ENCODE measurements around the gene MARK3. TPM values are rescaled to one million over a fixed set of nuclear protein-coding genes. Genes with fewer than 3 reads are reported as not detected.

Gene MARK3
- total RNA-seq, 1 experiment from 2014 or later, result 72.5 TPM

GRCh38 chr14:103433916-103434563 lies 48.8 kb downstream of the MARK3 start:
- Histone ChIP-seq H2AFZ (ENCODE audit: low read depth, low read length, poor library complexity, severe bottlenecking) (no peak overlapping the region), H3K4me2 (ENCODE audit: low read length) (no peak overlapping the region), H3K9me2 (ENCODE audit: insufficient read depth) (no peaks in the 10 kb centered on the region), H3K27ac (ENCODE audit: low read depth, low read length) (no peak overlapping the region), H4K20me1 (ENCODE audit: insufficient read depth) (peaks cover 10% of the 10 kb centered on the region; the same call in 1 of the 2 replicates), H3K4me1 (ENCODE audit: control insufficient read depth in 1 of 2, insufficient read depth in 2 of 2, low read length in 2 of 2) (peaks cover 0 to 8% of the 10 kb centered on the region in 2 experiments; a peak in 1 of 4 replicates), H3K36me3 (ENCODE audit: control insufficient read depth in 1 of 2, insufficient read depth in 2 of 2, low read length in 2 of 2) (peaks cover 3 to 10% of the 10 kb centered on the region in 2 experiments; a peak in 2 of 4 replicates), H3K27me3 (ENCODE audit: insufficient read depth, low read length) (no peaks in the 10 kb centered on the region), H3K9me3 (ENCODE audit: control insufficient read depth in 1 of 2, insufficient read depth in 1 of 2, low read depth in 1 of 2, low read length in 2 of 2) (no peaks in the 10 kb centered on the region), H3K4me3 (replicated peaks in 1 of 2; ENCODE audit: low read depth in 1 of 2, low read length in 2 of 2) (no peak overlapping the region), H3K79me2 (ENCODE audit: insufficient read depth, low read length) (peaks cover 88% of the 10 kb centered on the region), H3K9ac (ENCODE audit: low read length) (no peak overlapping the region)
- ChIA-PET POLR2A (no interaction called here), RAD21 (ENCODE audit: low non-redundant PET in 1 of 2, low total read pairs in 2 of 2, uncharacterized antibody in 2 of 2, unreplicated experiment in 2 of 2) (no interaction called here), CTCF (no interaction called here)
- ATAC-seq (no peak), DNase-seq (ENCODE audit: low read depth, low spot score) (no peak)
- no peak for TF ChIP-seq MAX (IDR thresholded peaks at IDR 0.05)
- no peak for TF ChIP-seq EZH2phosphoT487 (IDR thresholded peaks at IDR 0.05; ENCODE audit: borderline replicate concordance)
- TF ChIP-seq FOSL1 (IDR thresholded peaks at IDR 0.05; ENCODE audit: low read depth), result no peak
- TF ChIP-seq CBX3 (IDR thresholded peaks at IDR 0.05; ENCODE audit: low read depth), result no peak
- TF ChIP-seq, protein P1, sequence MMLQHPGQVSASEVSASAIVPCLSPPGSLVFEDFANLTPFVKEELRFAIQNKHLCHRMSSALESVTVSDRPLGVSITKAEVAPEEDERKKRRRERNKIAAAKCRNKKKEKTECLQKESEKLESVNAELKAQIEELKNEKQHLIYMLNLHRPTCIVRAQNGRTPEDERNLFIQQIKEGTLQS (IDR thresholded peaks at IDR 0.05), result no peak
- TF ChIP-seq SP1 (IDR thresholded peaks at IDR 0.05; ENCODE audit: low read depth), result no peak
- no peak for TF ChIP-seq CTCF (IDR thresholded peaks at IDR 0.05 in 2 of 3, conservative IDR thresholded peaks at IDR 0.05 in 1 of 3; ENCODE audit: borderline replicate concordance in 1 of 3, insufficient read depth in 1 of 3, low read depth in 2 of 3, low read length in 2 of 3)
- no peak for TF ChIP-seq SRF (IDR thresholded peaks at IDR 0.05; ENCODE audit: low read depth)
- TF ChIP-seq EGR1 (IDR thresholded peaks at IDR 0.05; ENCODE audit: low read depth), result no peak
- TF ChIP-seq, protein P2, sequence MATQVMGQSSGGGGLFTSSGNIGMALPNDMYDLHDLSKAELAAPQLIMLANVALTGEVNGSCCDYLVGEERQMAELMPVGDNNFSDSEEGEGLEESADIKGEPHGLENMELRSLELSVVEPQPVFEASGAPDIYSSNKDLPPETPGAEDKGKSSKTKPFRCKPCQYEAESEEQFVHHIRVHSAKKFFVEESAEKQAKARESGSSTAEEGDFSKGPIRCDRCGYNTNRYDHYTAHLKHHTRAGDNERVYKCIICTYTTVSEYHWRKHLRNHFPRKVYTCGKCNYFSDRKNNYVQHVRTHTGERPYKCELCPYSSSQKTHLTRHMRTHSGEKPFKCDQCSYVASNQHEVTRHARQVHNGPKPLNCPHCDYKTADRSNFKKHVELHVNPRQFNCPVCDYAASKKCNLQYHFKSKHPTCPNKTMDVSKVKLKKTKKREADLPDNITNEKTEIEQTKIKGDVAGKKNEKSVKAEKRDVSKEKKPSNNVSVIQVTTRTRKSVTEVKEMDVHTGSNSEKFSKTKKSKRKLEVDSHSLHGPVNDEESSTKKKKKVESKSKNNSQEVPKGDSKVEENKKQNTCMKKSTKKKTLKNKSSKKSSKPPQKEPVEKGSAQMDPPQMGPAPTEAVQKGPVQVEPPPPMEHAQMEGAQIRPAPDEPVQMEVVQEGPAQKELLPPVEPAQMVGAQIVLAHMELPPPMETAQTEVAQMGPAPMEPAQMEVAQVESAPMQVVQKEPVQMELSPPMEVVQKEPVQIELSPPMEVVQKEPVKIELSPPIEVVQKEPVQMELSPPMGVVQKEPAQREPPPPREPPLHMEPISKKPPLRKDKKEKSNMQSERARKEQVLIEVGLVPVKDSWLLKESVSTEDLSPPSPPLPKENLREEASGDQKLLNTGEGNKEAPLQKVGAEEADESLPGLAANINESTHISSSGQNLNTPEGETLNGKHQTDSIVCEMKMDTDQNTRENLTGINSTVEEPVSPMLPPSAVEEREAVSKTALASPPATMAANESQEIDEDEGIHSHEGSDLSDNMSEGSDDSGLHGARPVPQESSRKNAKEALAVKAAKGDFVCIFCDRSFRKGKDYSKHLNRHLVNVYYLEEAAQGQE (IDR thresholded peaks at IDR 0.05; ENCODE audit: low read depth), result no peak
- TF ChIP-seq POLR2A (IDR thresholded peaks at IDR 0.05; ENCODE audit: borderline replicate concordance, extremely low read depth, insufficient read depth, insufficient read length), result no peak
- intact Hi-C loops (cut with micrococcal nuclease), result no loop called here
- no TSS peak for BruUV-seq (replicated peaks)
